H1 (cell line): ENCODE data around the gene CD3D. TPM values are rescaled to one million over a fixed set of nuclear protein-coding genes. Genes with fewer than 3 reads are reported as not detected.

Experiments
- CTCF ChIA-PET: fragments of 300-600 bp; sonication (Branson Sonifier 250); formaldehyde crosslinking; loops from one replicate; lab custom pipeline; 2021; ENCODE audit not compliant: partially characterized antibody; lab: Charles Lee
- POLR2A ChIA-PET: fragments of 300-600 bp; sonication (Branson Sonifier 250); formaldehyde crosslinking; loops from one replicate; lab custom pipeline; 2021; ENCODE audit warnings: inconsistent platforms; ENCODE audit not compliant: partially characterized antibody; lab: Charles Lee
- DNase-seq, 2 experiments: peaks; one replicate each; pipeline versions ENCODE4 v3.0.0 to v3.0.0-alpha.2; 2010 to 2022; ENCODE audit warnings: low spot score in 2 of 2, low read depth in 1 of 2, mixed read lengths in 1 of 2
- FAIRE-seq: peaks from 2 replicates; lab custom pipeline; 2011; peaks lifted over from hg19 to GRCh38; lab: Jason Lieb, UNC
- H2AFZ ChIP-seq: 2 replicates; pipeline ENCODE4 v1.8.1; 2012; ENCODE audit warnings: low read length, inconsistent platforms
- H2AK5ac ChIP-seq: 2 replicates; pipeline ENCODE4 v1.6.1; 2013; ENCODE audit warnings: low read depth, low read length
- H2BK120ac ChIP-seq: replicated peaks from 2 replicates; pipeline ENCODE3; 2013; ENCODE audit warnings: low read depth, low read length, inconsistent platforms
- H2BK12ac ChIP-seq: 2 replicates; pipeline ENCODE4 v1.6.1; 2013; ENCODE audit warnings: low read depth, low read length
- H2BK15ac ChIP-seq: 2 replicates; pipeline ENCODE4 v1.6.1; 2013; ENCODE audit warnings: low read length
- H2BK20ac ChIP-seq: 2 replicates; pipeline ENCODE4 v1.6.1; 2013; ENCODE audit warnings: low read length
- H2BK5ac ChIP-seq: 2 replicates; pipeline ENCODE4 v1.6.1; 2013; ENCODE audit warnings: low read depth, low read length
- H3K14ac ChIP-seq: 2 replicates; pipeline ENCODE4 v1.6.1; 2013; ENCODE audit warnings: inconsistent platforms; ENCODE audit not compliant: insufficient read length
- H3K18ac ChIP-seq: 2 replicates; pipeline ENCODE4 v1.6.1; 2013; ENCODE audit warnings: low read length; ENCODE audit errors: extremely low read depth
- H3K23ac ChIP-seq: 2 replicates; pipeline ENCODE4 v1.6.1; 2013; ENCODE audit warnings: inconsistent platforms; ENCODE audit not compliant: insufficient read length
- H3K23me2 ChIP-seq: 2 replicates; pipeline ENCODE4 v1.6.1; 2013; ENCODE audit warnings: low read depth, low read length
- H3K27ac ChIP-seq: 2 replicates; pipeline ENCODE4 v1.6.1; 2011; ENCODE audit warnings: low read depth, low read length, inconsistent platforms
- H3K27me3 ChIP-seq, 4 experiments: replicated peaks in 1 of 4; 1 replicate in 1 of 4; 2 replicates in 3 of 4; pipeline versions ENCODE4 v1.6.1 to v1.8.1; 2011 to 2013; ENCODE audit warnings: low read length in 3 of 4, mild to moderate bottlenecking in 3 of 4, inconsistent platforms in 2 of 4, mixed read lengths in 2 of 4, moderate library complexity in 1 of 4; ENCODE audit not compliant: control insufficient read depth in 3 of 4, insufficient read depth in 3 of 4; ENCODE audit errors: extremely low read depth in 1 of 4
- H3K36me3 ChIP-seq, 4 experiments: 2 replicates each; pipeline versions ENCODE4 v1.6.1 to v1.8.1; 2011 to 2013; ENCODE audit warnings: mild to moderate bottlenecking in 4 of 4, low read length in 3 of 4, moderate library complexity in 2 of 4, control low read depth in 1 of 4, inconsistent platforms in 1 of 4; ENCODE audit not compliant: insufficient read depth in 4 of 4, control insufficient read depth in 2 of 4
- H3K4ac ChIP-seq: replicated peaks from 2 replicates; pipeline ENCODE3; 2013; ENCODE audit warnings: low read length, low read depth, mixed read lengths, inconsistent platforms; ENCODE audit not compliant: insufficient read length
- H3K4me1 ChIP-seq, 4 experiments: replicated peaks in 1 of 4; 1 replicate in 1 of 4; 2 replicates in 3 of 4; pipeline versions ENCODE4 v1.6.1 to v1.8.1; 2011 to 2013; ENCODE audit warnings: low read length in 3 of 4, inconsistent platforms in 2 of 4, mixed read lengths in 1 of 4; ENCODE audit not compliant: insufficient read depth in 4 of 4, control insufficient read depth in 3 of 4
- H3K4me2 ChIP-seq, 2 experiments: 2 replicates each; pipeline versions ENCODE4 v1.6.1 to v1.8.1; 2011 to 2013; ENCODE audit warnings: low read depth in 2 of 2, low read length in 2 of 2, control low read depth in 1 of 2, inconsistent platforms in 1 of 2, mild to moderate bottlenecking in 1 of 2; ENCODE audit not compliant: insufficient read depth in 1 of 2
- H3K4me3 ChIP-seq, 4 experiments: fragments of 200-600, 300-600 bp in 1 of 4; sonication (generic), shearing (Covaris generic), sonication (Bioruptor Twin) in 1 of 4; 2 replicates each; pipeline versions ENCODE4 v1.5.1 to v1.8.1; 2011 to 2016; ENCODE audit warnings: low read length in 4 of 4, low read depth in 3 of 4, control low read depth in 2 of 4, inconsistent platforms in 2 of 4, mild to moderate bottlenecking in 2 of 4, mixed read lengths in 1 of 4, moderate library complexity in 1 of 4; ENCODE audit not compliant: insufficient read depth in 2 of 4; ENCODE audit errors: extremely low read depth in 1 of 4
- H3K56ac ChIP-seq: replicated peaks from 2 replicates; pipeline ENCODE3; 2013; ENCODE audit warnings: low read depth, mild to moderate bottlenecking, mixed read lengths, low read length, inconsistent platforms; ENCODE audit not compliant: insufficient read length
- H3K79me1 ChIP-seq: 2 replicates; pipeline ENCODE4 v1.6.1; 2013; ENCODE audit warnings: low read depth, low read length, control low read depth
- H3K79me2 ChIP-seq, 2 experiments: 2 replicates each; pipeline versions ENCODE4 v1.6.1 to v1.8.1; 2012 to 2013; ENCODE audit warnings: low read length in 2 of 2, mild to moderate bottlenecking in 2 of 2, inconsistent platforms in 1 of 2; ENCODE audit not compliant: insufficient read depth in 2 of 2, control insufficient read depth in 1 of 2
- H3K9ac ChIP-seq, 4 experiments: replicated peaks in 1 of 4; 1 replicate in 1 of 4; 2 replicates in 3 of 4; pipeline versions ENCODE4 v1.6.1 to v1.8.1; 2011 to 2013; ENCODE audit warnings: low read depth in 3 of 4, low read length in 3 of 4, control low read depth in 2 of 4, mild to moderate bottlenecking in 2 of 4, moderate library complexity in 2 of 4, inconsistent platforms in 1 of 4; ENCODE audit errors: extremely low read depth in 1 of 4
- H3K9me3 ChIP-seq, 2 experiments: 2 replicates each; pipeline versions ENCODE4 v1.6.1 to v1.8.1; 2012 to 2013; ENCODE audit warnings: mild to moderate bottlenecking in 2 of 2, moderate library complexity in 2 of 2, control low read depth in 1 of 2, inconsistent platforms in 1 of 2, low read depth in 1 of 2, low read length in 1 of 2, mixed read lengths in 1 of 2; ENCODE audit not compliant: insufficient read depth in 2 of 2
- H4K20me1 ChIP-seq, 2 experiments: replicated peaks in 1 of 2; 2 replicates each; pipeline versions ENCODE3 to v1.8.1; 2011 to 2013; ENCODE audit warnings: inconsistent platforms in 2 of 2, low read length in 2 of 2, mild to moderate bottlenecking in 1 of 2; ENCODE audit not compliant: insufficient read depth in 2 of 2, control insufficient read depth in 1 of 2
- H4K5ac ChIP-seq: 2 replicates; pipeline ENCODE4 v1.6.1; 2013; ENCODE audit warnings: low read length, low read depth, mixed read lengths, inconsistent platforms; ENCODE audit not compliant: insufficient read length
- H4K8ac ChIP-seq: 2 replicates; pipeline ENCODE4 v1.8.0; 2013; ENCODE audit warnings: mild to moderate bottlenecking, moderate library complexity, low read length, inconsistent platforms; ENCODE audit not compliant: insufficient read depth; ENCODE audit errors: extremely low read depth
- H4K91ac ChIP-seq: replicated peaks from 2 replicates; pipeline ENCODE3; 2013; ENCODE audit warnings: low read length, mixed read lengths, inconsistent platforms; ENCODE audit not compliant: insufficient read length
- ATF2 ChIP-seq: IDR thresholded peaks from 2 replicates; pipeline ENCODE4 v1.6.1; 2012; ENCODE audit warnings: low read length, inconsistent platforms
- BCL11A ChIP-seq, 2 experiments: IDR thresholded peaks; one replicate each; pipeline ENCODE4 v1.6.1; 2011; ENCODE audit warnings: low read depth in 2 of 2, low read length in 2 of 2, mild to moderate bottlenecking in 2 of 2
- CTCF ChIP-seq, 3 experiments: IDR thresholded peaks; 1 replicate in 2 of 3; 2 replicates in 1 of 3; pipeline versions ENCODE4 v1.5.1 to v1.6.1; 2011; ENCODE audit warnings: low read length in 3 of 3, mild to moderate bottlenecking in 3 of 3, inconsistent platforms in 2 of 3, low read depth in 1 of 3, moderate library complexity in 1 of 3; ENCODE audit not compliant: insufficient read depth in 1 of 3; ENCODE audit errors: control extremely low read depth in 1 of 3
- WGBS, 2 experiments: shearing (Covaris generic) in 1 of 2; methylation state at CpG; one replicate each; pipeline versions ENCODE4 v1.1.6 to v1.1.7; 2013 to 2015; ENCODE audit warnings: low lambda C conversion rate in 2 of 2, mixed read lengths in 2 of 2, inconsistent platforms in 1 of 2, low coverage in 1 of 2, missing lambda C conversion rate in 1 of 2; ENCODE audit not compliant: insufficient replicate concordance in 2 of 2, insufficient coverage in 1 of 2, insufficient read length in 1 of 2; ENCODE audit errors: extremely low coverage in 1 of 2, missing lambda C conversion rate in 1 of 2; 5-methylcytosine and 5-hydroxymethylcytosine counted together
- polyA plus RNA-seq, 7 experiments: library from polyadenylated mRNA; depleted of rRNA in 3 of 7; stranded (reverse) in 5 of 7; unstranded in 2 of 7; fragments of >200 nt in 5 of 7; fragments of 200-250 nt in 2 of 7; gene quantifications; 1 replicate in 5 of 7; 2 replicates in 1 of 7; 4 replicates in 1 of 7; pipeline versions ENCODE4 v1.2.1 to v1.2.3, GENCODE V29; 2011 to 2013; ENCODE audit warnings: missing spikeins in 2 of 7, mixed read lengths in 2 of 7
- total RNA-seq: library from RNA; stranded (reverse); fragmentation: NEBNext Ultra II Directional; extraction: Animal tissue kit (Norgen Biotek cat#: 25700); gene quantifications from 2 replicates; pipeline ENCODE4 v1.2.1, GENCODE V29; 2021

Gene CD3D
- total and polyA plus RNA-seq, 2 of the 8 experiments (the other 6 are each of a cell fraction or from before 2014, with no cell fraction given) = not detected

GRCh38 chr11:118318581-118319336 lies 23.7 kb downstream of the CD3D start:
- Histone ChIP-seq H3K4ac (no peak overlapping the region), H3K4me1 (peaks cover 7 to 11% (median 7%) of the 10 kb centered on the region in 4 experiments), H3K79me2 (no peaks in the 10 kb centered on the region), H3K56ac (no peak overlapping the region), H3K9ac (no peak overlapping the region), H3K4me2 (no peak overlapping the region), H3K27ac (no peak overlapping the region), H3K18ac (no peak overlapping the region), H3K14ac (no peak overlapping the region), H3K23ac (no peak overlapping the region), H4K20me1 (no peaks in the 10 kb centered on the region), H2BK120ac (no peak overlapping the region), H3K23me2 (peaks cover 9% of the 10 kb centered on the region; the same call in 1 of the 2 replicates), H2BK5ac (no peak overlapping the region), H2BK20ac (no peak overlapping the region), H4K91ac (no peak overlapping the region), H3K4me3 (no peak overlapping the region), H3K27me3 (peaks cover 0 to 4% (median 0%) of the 10 kb centered on the region in 4 experiments; a peak in 2 of 7 replicates), H2AK5ac (no peak overlapping the region), H3K36me3 (no peaks in the 10 kb centered on the region), H2BK12ac (no peak overlapping the region), H3K79me1 (no peaks in the 10 kb centered on the region), H3K9me3 (no peaks in the 10 kb centered on the region), H4K5ac (no peak overlapping the region), H2AFZ (no peak overlapping the region), H2BK15ac (no peak overlapping the region), H4K8ac (no peak overlapping the region)
- WGBS, 2 experiments = 96% methylated on average over 10 of the region's 11 CpGs; no CpG with 5 or more reads in 1 of the 2 experiments
- no peak for TF ChIP-seq BCL11A (IDR thresholded peaks at IDR 0.05; ENCODE audit: low read depth in 2 of 2, low read length in 2 of 2)
- no peak for TF ChIP-seq ATF2
- no peak for TF ChIP-seq CTCF (IDR thresholded peaks at IDR 0.05; ENCODE audit: control extremely low read depth in 1 of 3, insufficient read depth in 1 of 3, low read depth in 1 of 3, low read length in 3 of 3)
- POLR2A ChIA-PET = no interaction called here
- CTCF ChIA-PET = interaction anchor here (0.6 to 1.6 kb wide), 3 partner anchors 23 to 147 kb away, joined by 3 to 4 read pairs (median 4); partner anchors contain the start of gene SCN2B
- DNase-seq (no peak), FAIRE-seq (no peak)
